Prostate gland (tissue), 2 donors: ENCODE results near the gene SOX8. TPM values are rescaled to one million over a fixed set of nuclear protein-coding genes. Genes with fewer than 3 reads are reported as not detected.
A peak's percentile ranks its signal among the peaks of the same experiment; 100 is the strongest.

Experiments used
- DNase-seq: peaks from one replicate; pipeline ENCODE4 v3.0.0-alpha.2; 2019; ENCODE audit warnings: low spot score
- H3K27ac ChIP-seq, 2 donors: fragments of 200-600 bp; sonication (generic); 2 replicates each; pipeline ENCODE4 v1.5.1; 2017 to 2019
- H3K27me3 ChIP-seq: fragments of 200-600 bp; sonication (generic); replicated peaks from 2 replicates; pipeline ENCODE4 v1.5.1; 2019; ENCODE audit not compliant: insufficient read depth
- H3K36me3 ChIP-seq, 2 donors: fragments of 200-600 bp; sonication (generic); 1 replicate in 1 of 2; 2 replicates in 1 of 2; pipeline versions ENCODE4 v1.5.1 to v1.8.1; 2017 to 2019
- H3K4me1 ChIP-seq: fragments of 200-600 bp; sonication (generic); replicated peaks from 2 replicates; pipeline ENCODE4 v1.5.1; 2019
- H3K4me3 ChIP-seq, 2 donors: fragments of 200-600 bp; sonication (generic); 2 replicates each; pipeline ENCODE4 v1.5.1; 2017 to 2019
- H3K9me3 ChIP-seq: fragments of 200-600 bp; sonication (generic); 2 replicates; pipeline ENCODE4 v1.5.1; 2017
- CTCF ChIP-seq, 4 experiments: fragments of 200-600 bp in 2 of 4; fragments of 450-650 bp in 2 of 4; sonication (generic) in 2 of 4; IDR thresholded peaks; 1 replicate in 3 of 4; 2 replicates in 1 of 4; pipeline ENCODE4 v1.5.1; 2016 to 2019; ENCODE audit warnings: antibody characterized with exemption in 4 of 4, mild to moderate bottlenecking in 2 of 4, moderate library complexity in 2 of 4
- POLR2A ChIP-seq: fragments of 450-650 bp; IDR thresholded peaks from one replicate; pipeline ENCODE4 v1.6.1; 2016; ENCODE audit warnings: antibody characterized with exemption, mild to moderate bottlenecking
- POLR2AphosphoS5 ChIP-seq: sonication (generic); formaldehyde crosslinking; IDR thresholded peaks from one replicate; pipeline ENCODE4 v1.6.1; 2017; ENCODE audit warnings: antibody characterized with exemption
- WGBS: methylation state at CpG from one replicate; pipeline ENCODE4 v1.1.5; 2018; 5-methylcytosine and 5-hydroxymethylcytosine counted together
- intact Hi-C: fragments of 100-400 bp; cut with DNase I; formaldehyde crosslinking; loops from one replicate; pipeline ENCODE4 v1.14.2; 2022
- total RNA-seq, 2 donors: library from RNA; depleted of rRNA; stranded (reverse); fragments of >200 nt; gene quantifications; one replicate each; pipeline ENCODE4 v1.1.0, GENCODE V29; 2016

The SOX8 gene
- total RNA-seq, 2 donors from 2014 or later: 0.59 to 11.9 TPM

GRCh38 chr16:959232-960040 is 22.1 kb upstream of the SOX8 start:
- intact Hi-C loops: no loop called here
- 88% methylated on average over 24 of the region's 24 CpGs for WGBS

GRCh38 chr16:962366-962765 is 19.2 kb upstream of the SOX8 start:
- Histone ChIP-seq H3K4me3 (no peak overlapping the region), H3K9me3 (no peaks in the 10 kb centered on the region), H3K27ac (no peak overlapping the region), H3K27me3 (no peaks in the 10 kb centered on the region), H3K4me1 (peaks cover 17% of the 10 kb centered on the region), H3K36me3 (no peaks in the 10 kb centered on the region)
- TF ChIP-seq POLR2A (no peak), POLR2AphosphoS5 (no peak), CTCF (IDR thresholded peaks at IDR 0.05) (no peak)
- 91% methylated on average over 22 of the region's 22 CpGs for WGBS
- intact Hi-C loops: no loop called here
- DNase-seq: no peak

More at GRCh38 chr16:959232-960040, 22.1 kb upstream of the SOX8 start:
- no peak for DNase-seq
- Histone ChIP-seq H3K36me3 (no peaks in the 10 kb centered on the region), H3K27me3 (no peaks in the 10 kb centered on the region), H3K27ac (no peak overlapping the region), H3K4me3 (no peak overlapping the region), H3K4me1 (peaks cover 11% of the 10 kb centered on the region), H3K9me3 (no peaks in the 10 kb centered on the region)
- no peak for TF ChIP-seq POLR2A
- no peak for TF ChIP-seq CTCF (IDR thresholded peaks at IDR 0.05)
- no peak for TF ChIP-seq POLR2AphosphoS5

GRCh38 chr16:962901-963814 is 18.4 kb upstream of the SOX8 start:
- no peak for TF ChIP-seq POLR2AphosphoS5
- no peak for TF ChIP-seq CTCF (IDR thresholded peaks at IDR 0.05)
- no peak for TF ChIP-seq POLR2A
- no peak for DNase-seq
- Histone ChIP-seq H3K4me3 (no peak overlapping the region), H3K27me3 (no peaks in the 10 kb centered on the region), H3K9me3 (no peaks in the 10 kb centered on the region), H3K27ac (peak overlapping the region in 1 of 2 donors; percentile 83), H3K4me1 (peaks cover 17% of the 10 kb centered on the region), H3K36me3 (no peaks in the 10 kb centered on the region)
- intact Hi-C loops: no loop called here
- WGBS: 84% methylated on average over 23 of the region's 23 CpGs

- H3K27ac ChIP-seq: peak overlapping the region; percentile 79 to 83
- no peak for TF ChIP-seq POLR2AphosphoS5
- TF ChIP-seq POLR2A: no peak
- no peak for TF ChIP-seq CTCF (IDR thresholded peaks at IDR 0.05)
- no peaks in the 10 kb centered on the region for H3K9me3 ChIP-seq
- 17% methylated on average over 17 of the region's 17 CpGs for WGBS
- H3K27me3 ChIP-seq: no peaks in the 10 kb centered on the region
- intact Hi-C loops: no loop called here
- peaks cover 17% of the 10 kb centered on the region for H3K4me1 ChIP-seq
- peak overlapping the region in 1 of 2 donors; percentile 37 for H3K4me3 ChIP-seq
- no peak for DNase-seq
- H3K36me3 ChIP-seq: no peaks in the 10 kb centered on the region
These were observed 17.7 kb upstream of the SOX8 start for GRCh38 chr16:963913-964312.
